Pancreas (tissue), 10 donors: Measurements from ENCODE around the gene CNOT4. TPM values are rescaled to one million over a fixed set of nuclear protein-coding genes. Genes with fewer than 3 reads are reported as not detected.

Experiments used
- ATAC-seq, 4 donors: fragments of 200-7000 bp; cut with Tn5 transposase; one replicate each; pipeline versions ENCODE4 v1.8.0 to v1.9.1; 2020; ENCODE audit warnings: mild to moderate bottlenecking in 4 of 4, moderate library complexity in 4 of 4
- DNase-seq, 6 donors: peaks; one replicate each; pipeline ENCODE4 v3.0.0-alpha.2; 2020
- FAIRE-seq: peaks from 2 replicates; lab custom pipeline; 2012; peaks lifted over from hg19 to GRCh38; lab: Jason Lieb, UNC
- H3K27ac ChIP-seq, 4 donors: fragments of 200-600 bp; sonication (generic); 1 replicate in 3 of 4; 2 replicates in 1 of 4; pipeline versions ENCODE4 v1.5.0 to v1.8.0; 2020
- H3K27me3 ChIP-seq, 4 donors: fragments of 200-600 bp; one replicate each; pipeline ENCODE4 v1.8.0; 2021
- H3K36me3 ChIP-seq, 3 donors: fragments of 200-600 bp; sonication (generic) in 1 of 3; one replicate each; pipeline versions ENCODE4 v1.5.0 to v1.8.0; 2020 to 2021
- H3K4me1 ChIP-seq, 3 donors: fragments of 200-600 bp; one replicate each; pipeline ENCODE4 v1.8.0; 2021
- H3K4me3 ChIP-seq, 4 donors: fragments of 200-600 bp; sonication (generic) in 2 of 4; one replicate each; pipeline versions ENCODE4 v1.5.0 to v1.8.0; 2020 to 2021
- H3K9me3 ChIP-seq, 4 donors: fragments of 200-600 bp; one replicate each; pipeline ENCODE4 v1.8.0; 2021
- WGBS, 2 donors: extraction: QIAGEN DNeasy Blood & Tissue Kit; methylation state at CpG; one replicate each; pipeline ENCODE4 v1.1.7; 2013; 5-methylcytosine and 5-hydroxymethylcytosine counted together
- intact Hi-C, 3 donors: fragments of 100-400 bp; cut with DNase I; formaldehyde crosslinking; loops; one replicate each; pipeline versions ENCODE4 v1.11.1 to v1.14.2; 2022
- polyA plus RNA-seq, 2 donors: library from polyadenylated mRNA; stranded (reverse); fragments of 200-250 nt; gene quantifications; one replicate each; pipeline ENCODE4 v1.2.3, GENCODE V29; 2013
- total RNA-seq, 6 donors: library from RNA; stranded (reverse); fragmentation: NEBNext Ultra II Directional in 4 of 6; extraction: Animal tissue kit (Norgen Biotek cat#: 25700) in 4 of 6; gene quantifications; one replicate each; pipeline versions ENCODE4 v1.2.1 to v1.2.4, GENCODE V29; 2021 to 2023
- TF ChIP-seq, protein P1 (sequence below), 4 donors: fragments of 200-600 bp; sonication (generic) in 3 of 4; IDR thresholded peaks; one replicate each; pipeline versions ENCODE4 v1.5.0 to v1.8.0; 2021; ENCODE audit warnings: antibody characterized with exemption in 4 of 4
- donor health status: healthy with polysubstance abuse.
- donor health status: DM: no; HTN: no; CAD: no; lungs with moderate emphysema.
- donor health status: DM: no; HTN: no; CAD: no.
- donor health status: control.
- donor health status: control.
- donor health status: Bipolar disorder and iron deficiency.
- donor health status: DM: yes; HTN: yes; CAD: no.
- donor health status: DM: no; HTN: no; CAD: no.
- donor health status: DM: no; HTN: no; CAD: no.
- donor health status: DM: yes; HTN: yes; CAD: no.

CNOT4 gene
- total and polyA plus RNA-seq, 8 donors = 5.5 to 15.0 (median 10.3) TPM

DNA sequence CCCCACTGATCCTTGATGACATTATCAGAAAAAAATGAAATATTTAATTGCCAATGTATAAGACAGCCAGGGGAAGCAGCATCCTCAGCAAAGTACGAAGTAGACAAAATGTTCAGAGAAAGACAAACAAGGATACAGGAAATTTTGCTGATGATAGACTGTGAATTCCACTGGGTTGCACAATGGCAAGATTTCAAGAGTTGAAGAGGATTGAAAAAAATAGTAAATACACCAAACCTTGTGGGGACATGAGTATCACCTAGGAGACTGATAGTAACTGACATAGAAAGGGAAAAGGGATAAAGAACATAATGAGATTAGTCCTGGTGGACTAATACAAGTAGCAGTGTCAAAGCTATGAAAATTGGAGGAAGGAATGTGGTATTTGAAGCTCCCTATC lies 16.5 kb downstream of the CNOT4 start:
- 86 to 93% methylated on average over 1 of the region's 1 CpG for WGBS, 2 donors
- no peak overlapping the region for H3K27ac ChIP-seq
- intact Hi-C loops = no loop called here
- peaks cover 4 to 10% (median 5%) of the 10 kb centered on the region in 3 donors for H3K4me1 ChIP-seq
- no peak for DNase-seq
- ATAC-seq = no peak
- TF ChIP-seq, protein P1, sequence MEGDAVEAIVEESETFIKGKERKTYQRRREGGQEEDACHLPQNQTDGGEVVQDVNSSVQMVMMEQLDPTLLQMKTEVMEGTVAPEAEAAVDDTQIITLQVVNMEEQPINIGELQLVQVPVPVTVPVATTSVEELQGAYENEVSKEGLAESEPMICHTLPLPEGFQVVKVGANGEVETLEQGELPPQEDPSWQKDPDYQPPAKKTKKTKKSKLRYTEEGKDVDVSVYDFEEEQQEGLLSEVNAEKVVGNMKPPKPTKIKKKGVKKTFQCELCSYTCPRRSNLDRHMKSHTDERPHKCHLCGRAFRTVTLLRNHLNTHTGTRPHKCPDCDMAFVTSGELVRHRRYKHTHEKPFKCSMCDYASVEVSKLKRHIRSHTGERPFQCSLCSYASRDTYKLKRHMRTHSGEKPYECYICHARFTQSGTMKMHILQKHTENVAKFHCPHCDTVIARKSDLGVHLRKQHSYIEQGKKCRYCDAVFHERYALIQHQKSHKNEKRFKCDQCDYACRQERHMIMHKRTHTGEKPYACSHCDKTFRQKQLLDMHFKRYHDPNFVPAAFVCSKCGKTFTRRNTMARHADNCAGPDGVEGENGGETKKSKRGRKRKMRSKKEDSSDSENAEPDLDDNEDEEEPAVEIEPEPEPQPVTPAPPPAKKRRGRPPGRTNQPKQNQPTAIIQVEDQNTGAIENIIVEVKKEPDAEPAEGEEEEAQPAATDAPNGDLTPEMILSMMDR (IDR thresholded peaks at IDR 0.05) = no peak
- H3K27me3 ChIP-seq = no peaks in the 10 kb centered on the region
- FAIRE-seq = no peak
- H3K9me3 ChIP-seq = no peaks in the 10 kb centered on the region
- H3K4me3 ChIP-seq = no peak overlapping the region
- no peaks in the 10 kb centered on the region for H3K36me3 ChIP-seq

DNA sequence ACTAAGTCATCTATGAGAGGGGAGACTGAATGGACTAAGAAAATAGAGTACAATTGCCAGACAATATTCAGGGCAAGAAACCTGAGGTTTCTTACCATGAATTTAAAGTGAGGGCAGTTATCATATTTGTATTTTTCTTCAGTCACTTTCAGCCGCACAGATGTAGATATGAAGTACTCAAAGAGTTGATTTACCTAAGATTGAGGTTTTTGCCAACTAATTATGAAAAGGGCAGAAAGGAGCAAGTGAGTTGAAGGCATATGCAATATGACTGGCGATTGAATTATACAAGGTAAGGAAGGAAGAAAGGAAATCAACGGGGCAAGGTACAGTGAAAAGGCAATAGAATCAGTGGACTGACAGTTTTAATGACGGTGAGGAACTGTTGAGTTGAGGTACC lies 17.8 kb downstream of the CNOT4 start:
- intact Hi-C loops = no loop called here
- Histone ChIP-seq H3K4me1 (peaks cover 0 to 10% (median 4%) of the 10 kb centered on the region in 3 donors), H3K9me3 (no peaks in the 10 kb centered on the region), H3K27ac (no peak overlapping the region), H3K36me3 (no peaks in the 10 kb centered on the region), H3K27me3 (no peaks in the 10 kb centered on the region), H3K4me3 (no peak overlapping the region)
- FAIRE-seq (no peak), ATAC-seq (no peak), DNase-seq (no peak)
- TF ChIP-seq, protein P1 (IDR thresholded peaks at IDR 0.05) = no peak
- 85 to 86% methylated on average over 4 of the region's 4 CpGs for WGBS, 2 donors

- H3K4me1 ChIP-seq = peaks cover 0 to 10% (median 4%) of the 10 kb centered on the region in 3 donors
- no peaks in the 10 kb centered on the region for H3K36me3 ChIP-seq
- H3K9me3 ChIP-seq = no peaks in the 10 kb centered on the region
- H3K4me3 ChIP-seq = no peak overlapping the region
- intact Hi-C loops = no loop called here
- DNase-seq (peak in 3 of 6 donors; percentile 23 to 37 (median 32)), FAIRE-seq (no peak), ATAC-seq (peak; percentile 65 to 82 (median 74))
- no peaks in the 10 kb centered on the region for H3K27me3 ChIP-seq
- TF ChIP-seq, protein P1 (IDR thresholded peaks at IDR 0.05) = no peak
- no peak overlapping the region for H3K27ac ChIP-seq
Measured at GRCh38 chr7:135490783-135491182, 19.1 kb downstream of the CNOT4 start.

DNA sequence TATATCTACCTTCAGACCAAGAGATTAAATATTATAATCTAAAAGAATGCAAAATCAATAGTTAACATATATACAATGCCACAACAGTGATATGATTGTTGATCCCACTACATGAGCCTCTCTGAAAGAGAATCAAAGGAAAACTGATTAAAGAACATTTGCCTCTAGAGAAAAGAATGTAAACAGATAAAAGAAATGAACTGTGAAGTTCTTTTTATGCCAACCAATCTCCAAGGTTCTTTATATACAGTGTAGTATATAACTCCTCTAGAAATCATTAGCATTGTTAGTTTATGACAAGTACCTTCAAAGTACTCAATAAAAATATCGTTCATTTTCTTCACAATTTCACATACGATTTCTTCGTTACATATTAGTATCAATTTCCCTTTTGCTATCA lies 20.1 kb downstream of the CNOT4 start:
- no peak for DNase-seq
- intact Hi-C loops = no loop called here
- 57 to 74% methylated on average over 3 of the region's 3 CpGs for WGBS, 2 donors

GRCh38 chr7:135486261-135486920 lies 23.5 kb downstream of the CNOT4 start:
- Histone ChIP-seq H3K4me3 (no peak overlapping the region), H3K9me3 (no peaks in the 10 kb centered on the region), H3K27ac (no peak overlapping the region), H3K4me1 (peaks cover 0 to 10% (median 4%) of the 10 kb centered on the region in 3 donors), H3K27me3 (no peaks in the 10 kb centered on the region), H3K36me3 (no peaks in the 10 kb centered on the region)
- TF ChIP-seq, protein P1 (IDR thresholded peaks at IDR 0.05) = no peak
- intact Hi-C loops = no loop called here
- FAIRE-seq = no peak
- no peak for ATAC-seq
- WGBS, 2 donors = 84 to 86% methylated on average over 3 of the region's 3 CpGs
- no peak for DNase-seq

More for the DNA sequence above, 20.1 kb downstream of the CNOT4 start:
- Histone ChIP-seq H3K4me3 (no peak overlapping the region), H3K36me3 (no peaks in the 10 kb centered on the region), H3K4me1 (peaks cover 0 to 10% (median 4%) of the 10 kb centered on the region in 3 donors), H3K27me3 (no peaks in the 10 kb centered on the region), H3K9me3 (no peaks in the 10 kb centered on the region), H3K27ac (no peak overlapping the region)
- FAIRE-seq (no peak), ATAC-seq (no peak)
- TF ChIP-seq, protein P1 (IDR thresholded peaks at IDR 0.05) = no peak
